HL-60 (cell line): Measurements from ENCODE around the gene COL11A1.

Source experiments
- DNase-seq, 2 experiments: peaks; one replicate each; pipeline ENCODE4 v3.0.0-alpha.2; 2010 to 2020; ENCODE audit warnings: low read depth in 1 of 2, low spot score in 1 of 2
- H3K27ac ChIP-seq: fragments of 250-450 bp; sonication (Bioruptor Pico); replicated peaks from 2 replicates; pipeline ENCODE4 v1.5.1; 2020; ENCODE audit warnings: mild to moderate bottlenecking, moderate library complexity
- H3K27me3 ChIP-seq: fragments of 250-450 bp; sonication (Bioruptor Pico); 2 replicates; pipeline ENCODE4 v1.5.1; 2021; ENCODE audit warnings: mild to moderate bottlenecking, moderate library complexity; ENCODE audit not compliant: insufficient read depth, poor library complexity, severe bottlenecking
- H3K4me3 ChIP-seq: replicated peaks from 2 replicates; pipeline ENCODE4 v1.5.1; 2011; ENCODE audit warnings: mild to moderate bottlenecking, control low read depth, low read length; ENCODE audit not compliant: insufficient read depth
- GABPA ChIP-seq: IDR thresholded peaks from 2 replicates; pipeline ENCODE4 v1.6.1; 2012; ENCODE audit warnings: low read depth
- POLR2AphosphoS5 ChIP-seq: IDR thresholded peaks from 2 replicates; pipeline ENCODE4 v1.6.1; 2012; ENCODE audit warnings: low read depth
- SPI1 ChIP-seq: IDR thresholded peaks from 2 replicates; pipeline ENCODE4 v1.6.1; 2012; ENCODE audit warnings: low read depth, mild to moderate bottlenecking, borderline replicate concordance
- TF ChIP-seq, protein P1 (sequence below): IDR thresholded peaks from 2 replicates; pipeline ENCODE4 v1.6.1; 2012; ENCODE audit warnings: low read depth; ENCODE audit not compliant: insufficient replicate concordance
- TF ChIP-seq, protein P2 (sequence below): IDR thresholded peaks from one replicate; pipeline ENCODE4 v1.5.1; 2011; ENCODE audit warnings: low read length, control low read depth, inconsistent platforms; ENCODE audit not compliant: insufficient read depth

The COL11A1 gene

DNA sequence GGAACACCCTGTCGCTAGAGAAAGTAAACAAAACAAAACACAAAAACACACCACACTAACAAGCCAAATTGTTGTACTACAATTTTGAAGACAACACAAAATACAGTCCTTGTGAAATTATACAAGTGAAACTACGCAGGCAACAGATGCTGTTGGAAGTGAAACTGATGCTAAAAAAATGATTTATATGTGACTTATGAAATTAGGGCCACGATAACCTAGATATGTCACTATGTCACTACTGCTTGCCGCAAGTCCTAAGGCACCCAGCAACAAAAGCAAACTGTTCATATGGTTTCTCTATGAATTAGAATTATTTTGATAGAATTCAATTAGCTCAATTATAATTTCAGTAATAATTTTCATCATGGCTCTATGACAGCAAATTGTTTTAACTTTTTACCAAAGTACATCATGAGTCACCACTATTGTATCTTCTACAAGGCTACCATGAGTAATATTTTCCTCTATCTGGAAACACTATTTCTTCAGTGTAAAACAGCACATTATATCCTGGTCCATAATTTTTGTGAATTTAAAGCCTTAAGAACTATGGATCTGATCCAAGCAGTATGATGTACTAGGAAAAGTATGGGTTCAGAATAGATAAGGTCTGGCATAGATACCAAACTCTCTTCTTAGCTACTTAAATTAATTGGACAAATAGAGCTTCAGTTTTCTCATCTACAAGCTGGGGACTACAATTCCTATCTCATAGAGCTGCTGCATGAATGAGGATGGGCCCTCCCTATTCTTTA is 216.3 kb downstream of the COL11A1 start:
- H3K4me3 ChIP-seq = no peak overlapping the region
- DNase-seq = no peak
- TF ChIP-seq GABPA = no peak
- TF ChIP-seq, protein P1, sequence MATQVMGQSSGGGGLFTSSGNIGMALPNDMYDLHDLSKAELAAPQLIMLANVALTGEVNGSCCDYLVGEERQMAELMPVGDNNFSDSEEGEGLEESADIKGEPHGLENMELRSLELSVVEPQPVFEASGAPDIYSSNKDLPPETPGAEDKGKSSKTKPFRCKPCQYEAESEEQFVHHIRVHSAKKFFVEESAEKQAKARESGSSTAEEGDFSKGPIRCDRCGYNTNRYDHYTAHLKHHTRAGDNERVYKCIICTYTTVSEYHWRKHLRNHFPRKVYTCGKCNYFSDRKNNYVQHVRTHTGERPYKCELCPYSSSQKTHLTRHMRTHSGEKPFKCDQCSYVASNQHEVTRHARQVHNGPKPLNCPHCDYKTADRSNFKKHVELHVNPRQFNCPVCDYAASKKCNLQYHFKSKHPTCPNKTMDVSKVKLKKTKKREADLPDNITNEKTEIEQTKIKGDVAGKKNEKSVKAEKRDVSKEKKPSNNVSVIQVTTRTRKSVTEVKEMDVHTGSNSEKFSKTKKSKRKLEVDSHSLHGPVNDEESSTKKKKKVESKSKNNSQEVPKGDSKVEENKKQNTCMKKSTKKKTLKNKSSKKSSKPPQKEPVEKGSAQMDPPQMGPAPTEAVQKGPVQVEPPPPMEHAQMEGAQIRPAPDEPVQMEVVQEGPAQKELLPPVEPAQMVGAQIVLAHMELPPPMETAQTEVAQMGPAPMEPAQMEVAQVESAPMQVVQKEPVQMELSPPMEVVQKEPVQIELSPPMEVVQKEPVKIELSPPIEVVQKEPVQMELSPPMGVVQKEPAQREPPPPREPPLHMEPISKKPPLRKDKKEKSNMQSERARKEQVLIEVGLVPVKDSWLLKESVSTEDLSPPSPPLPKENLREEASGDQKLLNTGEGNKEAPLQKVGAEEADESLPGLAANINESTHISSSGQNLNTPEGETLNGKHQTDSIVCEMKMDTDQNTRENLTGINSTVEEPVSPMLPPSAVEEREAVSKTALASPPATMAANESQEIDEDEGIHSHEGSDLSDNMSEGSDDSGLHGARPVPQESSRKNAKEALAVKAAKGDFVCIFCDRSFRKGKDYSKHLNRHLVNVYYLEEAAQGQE = no peak
- TF ChIP-seq, protein P2, sequence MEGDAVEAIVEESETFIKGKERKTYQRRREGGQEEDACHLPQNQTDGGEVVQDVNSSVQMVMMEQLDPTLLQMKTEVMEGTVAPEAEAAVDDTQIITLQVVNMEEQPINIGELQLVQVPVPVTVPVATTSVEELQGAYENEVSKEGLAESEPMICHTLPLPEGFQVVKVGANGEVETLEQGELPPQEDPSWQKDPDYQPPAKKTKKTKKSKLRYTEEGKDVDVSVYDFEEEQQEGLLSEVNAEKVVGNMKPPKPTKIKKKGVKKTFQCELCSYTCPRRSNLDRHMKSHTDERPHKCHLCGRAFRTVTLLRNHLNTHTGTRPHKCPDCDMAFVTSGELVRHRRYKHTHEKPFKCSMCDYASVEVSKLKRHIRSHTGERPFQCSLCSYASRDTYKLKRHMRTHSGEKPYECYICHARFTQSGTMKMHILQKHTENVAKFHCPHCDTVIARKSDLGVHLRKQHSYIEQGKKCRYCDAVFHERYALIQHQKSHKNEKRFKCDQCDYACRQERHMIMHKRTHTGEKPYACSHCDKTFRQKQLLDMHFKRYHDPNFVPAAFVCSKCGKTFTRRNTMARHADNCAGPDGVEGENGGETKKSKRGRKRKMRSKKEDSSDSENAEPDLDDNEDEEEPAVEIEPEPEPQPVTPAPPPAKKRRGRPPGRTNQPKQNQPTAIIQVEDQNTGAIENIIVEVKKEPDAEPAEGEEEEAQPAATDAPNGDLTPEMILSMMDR = no peak

DNA sequence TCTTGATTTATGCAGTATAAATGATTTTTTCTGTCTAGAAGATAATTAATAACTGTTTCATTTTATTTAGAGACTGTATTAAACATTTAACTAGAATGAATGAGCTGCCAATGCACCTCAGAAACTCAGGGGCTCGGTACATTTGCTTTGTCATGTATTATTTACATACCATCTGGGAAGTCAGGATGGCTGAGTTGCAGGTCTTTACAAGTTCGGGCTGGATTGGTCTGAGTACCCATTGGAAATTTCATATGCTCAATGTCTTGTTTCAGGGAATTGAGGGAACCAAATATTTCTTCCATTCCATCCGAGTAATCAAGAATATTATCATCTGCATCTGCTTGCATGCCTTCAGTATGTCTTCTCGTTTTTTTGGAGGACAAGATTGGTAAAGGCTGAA is 221.7 kb downstream of the COL11A1 start:
- TF ChIP-seq, protein P2 = no peak
- no peak for TF ChIP-seq POLR2AphosphoS5
- no peak for TF ChIP-seq GABPA
- TF ChIP-seq, protein P1 = no peak
- no peak for TF ChIP-seq SPI1

More for the DNA sequence above, 216.3 kb downstream of the COL11A1 start:
- H3K27me3 ChIP-seq = no peaks in the 10 kb centered on the region
- H3K27ac ChIP-seq = no peak overlapping the region

DNA sequence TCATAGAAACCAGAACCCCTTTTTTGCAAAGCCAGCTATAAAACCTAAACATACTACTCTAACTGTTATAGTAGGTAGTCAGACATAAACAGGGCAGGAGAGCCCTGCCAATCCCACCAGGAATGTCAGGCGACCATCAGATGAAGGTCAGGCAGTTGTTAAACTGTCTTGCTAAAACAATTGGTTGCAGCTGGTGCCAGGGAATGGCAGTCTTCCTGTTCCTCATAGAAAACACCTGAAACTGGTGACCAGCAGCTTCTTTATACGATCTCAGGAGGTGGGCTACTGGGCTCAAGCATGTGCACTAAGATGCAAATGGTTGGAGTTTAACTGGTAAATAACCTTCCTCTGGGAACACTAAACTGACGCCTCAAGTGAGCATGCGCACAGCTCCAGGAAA is 224.1 kb downstream of the COL11A1 start:
- TF ChIP-seq, protein P1 = no peak
- TF ChIP-seq POLR2AphosphoS5 (no peak), SPI1 (no peak), GABPA (no peak)
- TF ChIP-seq, protein P2 = no peak
- H3K4me3 ChIP-seq = no peak overlapping the region
- DNase-seq = no peak
- H3K27me3 ChIP-seq = no peaks in the 10 kb centered on the region
- H3K27ac ChIP-seq = no peak overlapping the region

More for the DNA sequence above, 221.7 kb downstream of the COL11A1 start:
- Histone ChIP-seq H3K27me3 (no peaks in the 10 kb centered on the region), H3K4me3 (no peak overlapping the region), H3K27ac (no peak overlapping the region)
- no peak for DNase-seq
